Measurements from ENCODE around the gene PLD3.
"Not testable (repeated sequence)": the region's sequence is repeated elsewhere in the genome, so short reads cannot be mapped to it uniquely, and the experiment has no call there.

The PLD3 gene

GRCh38 chr19:40365613-40366401 lies 17.3 kb downstream of the PLD3 start:
- DNase-seq, result peak; percentile 76

GRCh38 chr19:40366697-40367561 lies 18.4 kb downstream of the PLD3 start:
- peak; percentile 55 for DNase-seq

- no peak for DNase-seq
Measured at GRCh38 chr19:40367577-40368434, 19.3 kb downstream of the PLD3 start.

- no peak for DNase-seq
Measured at GRCh38 chr19:40369797-40370196, 21.3 kb downstream of the PLD3 start.

- DNase-seq, result not testable (repeated sequence)
Measured at GRCh38 chr19:40370253-40370652, 21.8 kb downstream of the PLD3 start.

- no peak for DNase-seq
Measured at GRCh38 chr19:40370997-40371801, 22.7 kb downstream of the PLD3 start.

GRCh38 chr19:40371802-40372122 lies 23.3 kb downstream of the PLD3 start:
- DNase-seq, result no peak

- no peak for DNase-seq
Measured at GRCh38 chr19:40374084-40374483, 25.6 kb downstream of the PLD3 start.

- DNase-seq, result no peak
Measured at GRCh38 chr19:40376286-40376862, 27.9 kb downstream of the PLD3 start.

- no peak for DNase-seq
Measured at GRCh38 chr19:40377876-40378385, 29.4 kb downstream of the PLD3 start.

- DNase-seq, result no peak
Measured at GRCh38 chr19:40378509-40378908, 30.0 kb downstream of the PLD3 start.

GRCh38 chr19:40379446-40380198 lies 31.1 kb downstream of the PLD3 start:
- no peak for DNase-seq

GRCh38 chr19:40380199-40381037 lies 31.9 kb downstream of the PLD3 start:
- DNase-seq, result no peak

- no peak for DNase-seq
Measured at GRCh38 chr19:40381321-40381720, 32.8 kb downstream of the PLD3 start.

GRCh38 chr19:40383668-40384248 lies 35.3 kb downstream of the PLD3 start:
- DNase-seq, result no peak

- no peak for DNase-seq
Measured at GRCh38 chr19:40387155-40387554, 38.7 kb downstream of the PLD3 start.

- DNase-seq, result no peak
Measured at GRCh38 chr19:40388481-40388880, 40.0 kb downstream of the PLD3 start.

- no peak for DNase-seq
Measured at GRCh38 chr19:40389404-40390083, 41.0 kb downstream of the PLD3 start.
